HFFc6 (cell line): ENCODE measurements around the gene WFDC8. TPM values are rescaled to one million over a fixed set of nuclear protein-coding genes. Genes with fewer than 3 reads are reported as not detected.

Source experiments
- DNase-seq: peaks from one replicate; pipeline ENCODE4 v3.0.0-alpha.2; 2018
- H3K27ac Mint-ChIP-seq: 2 replicates; pipeline ENCODE4 v1.8.0; 2020; ENCODE audit warnings: mild to moderate bottlenecking, mixed read lengths
- H3K27me3 Mint-ChIP-seq: 2 replicates; pipeline ENCODE4 v1.8.0; 2021; ENCODE audit warnings: mild to moderate bottlenecking, moderate library complexity, mixed read lengths; ENCODE audit not compliant: insufficient read depth
- H3K36me3 Mint-ChIP-seq: 2 replicates; pipeline ENCODE4 v1.8.0; 2021; ENCODE audit warnings: low read depth, mixed read lengths
- H3K4me1 Mint-ChIP-seq: 2 replicates; pipeline ENCODE4 v1.8.0; 2020; ENCODE audit warnings: low read depth, mixed read lengths
- H3K4me3 Mint-ChIP-seq: 2 replicates; pipeline ENCODE4 v1.8.0; 2020; ENCODE audit warnings: mild to moderate bottlenecking, moderate library complexity, mixed read lengths
- H3K9me3 Mint-ChIP-seq: 2 replicates; pipeline ENCODE4 v1.8.0; 2020; ENCODE audit warnings: mild to moderate bottlenecking, mixed read lengths
- total RNA-seq, 6 experiments: library from RNA; stranded (reverse); fragmentation: NEBNext Ultra II Directional; extraction: Animal tissue kit (Norgen Biotek cat#: 25700); gene quantifications; 2 replicates in 1 of 6; 3 replicates in 5 of 6; pipeline ENCODE4 v1.2.3, GENCODE V29; 2021
- TF ChIP-seq, protein P1 (sequence below): fragments of 200-600 bp; sonication (generic); IDR thresholded peaks from 2 replicates; pipeline ENCODE4 v1.5.0; 2021; ENCODE audit warnings: antibody characterized with exemption, mild to moderate bottlenecking

Gene WFDC8
- total RNA-seq, 6 experiments from 2014 or later, result not detected

- Mint-ChIP-seq H3K4me1 (no peaks in the 10 kb centered on the region), H3K9me3 (no peaks in the 10 kb centered on the region), H3K36me3 (no peaks in the 10 kb centered on the region), H3K4me3 (no peak overlapping the region), H3K27me3 (peaks cover 9% of the 10 kb centered on the region; the same call in 1 of the 2 replicates), H3K27ac (no peak overlapping the region)
- no peak for DNase-seq
- TF ChIP-seq, protein P1, sequence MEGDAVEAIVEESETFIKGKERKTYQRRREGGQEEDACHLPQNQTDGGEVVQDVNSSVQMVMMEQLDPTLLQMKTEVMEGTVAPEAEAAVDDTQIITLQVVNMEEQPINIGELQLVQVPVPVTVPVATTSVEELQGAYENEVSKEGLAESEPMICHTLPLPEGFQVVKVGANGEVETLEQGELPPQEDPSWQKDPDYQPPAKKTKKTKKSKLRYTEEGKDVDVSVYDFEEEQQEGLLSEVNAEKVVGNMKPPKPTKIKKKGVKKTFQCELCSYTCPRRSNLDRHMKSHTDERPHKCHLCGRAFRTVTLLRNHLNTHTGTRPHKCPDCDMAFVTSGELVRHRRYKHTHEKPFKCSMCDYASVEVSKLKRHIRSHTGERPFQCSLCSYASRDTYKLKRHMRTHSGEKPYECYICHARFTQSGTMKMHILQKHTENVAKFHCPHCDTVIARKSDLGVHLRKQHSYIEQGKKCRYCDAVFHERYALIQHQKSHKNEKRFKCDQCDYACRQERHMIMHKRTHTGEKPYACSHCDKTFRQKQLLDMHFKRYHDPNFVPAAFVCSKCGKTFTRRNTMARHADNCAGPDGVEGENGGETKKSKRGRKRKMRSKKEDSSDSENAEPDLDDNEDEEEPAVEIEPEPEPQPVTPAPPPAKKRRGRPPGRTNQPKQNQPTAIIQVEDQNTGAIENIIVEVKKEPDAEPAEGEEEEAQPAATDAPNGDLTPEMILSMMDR, result no peak
Observed at GRCh38 chr20:45503403-45503802, 75.7 kb downstream of the WFDC8 start.

- no peak for DNase-seq
- no peak overlapping the region for H3K27ac Mint-ChIP-seq
- H3K36me3 Mint-ChIP-seq, result no peaks in the 10 kb centered on the region
- H3K27me3 Mint-ChIP-seq, result peaks cover 7% of the 10 kb centered on the region; the same call in 1 of the 2 replicates
- H3K4me1 Mint-ChIP-seq, result no peaks in the 10 kb centered on the region
- no peak overlapping the region for H3K4me3 Mint-ChIP-seq
- no peaks in the 10 kb centered on the region for H3K9me3 Mint-ChIP-seq
- TF ChIP-seq, protein P1, result no peak
Observed at GRCh38 chr20:45502561-45502960, 76.5 kb downstream of the WFDC8 start.

Other genes with a start within 250 kb of the WFDC8 start
- 100 to 1,000 TPM; 122 to 146 (median 135) TPM for gene SDC4, start 230.9 kb downstream of the WFDC8 start, total RNA-seq
- 10 to 100 TPM; 22.9 to 34.1 (median 27.6) TPM for gene SYS1, start 216.1 kb downstream of the WFDC8 start, total RNA-seq
- gene TP53TG5, start 201.0 kb downstream of the WFDC8 start, total RNA-seq, result not detected
- 10 to 100 TPM; 15.2 to 19.5 (median 19.0) TPM for gene DBNDD2, start 171.0 kb downstream of the WFDC8 start, total RNA-seq
- 10 to 100 TPM; 76.7 to 94.0 (median 81.8) TPM for gene PIGT, start 163.1 kb downstream of the WFDC8 start, total RNA-seq
- gene WFDC2, start 109.5 kb downstream of the WFDC8 start, total RNA-seq, result under 1 TPM in 1 of 6 experiments, not detected in 5; 0.97 TPM
- gene SPINT3, start 63.7 kb downstream of the WFDC8 start, total RNA-seq, result not detected
- gene WFDC6, start 39.8 kb downstream of the WFDC8 start, total RNA-seq, result not detected
- gene EPPIN, start 31.9 kb downstream of the WFDC8 start, total RNA-seq, result not detected
- gene WFDC10A, start 50.5 kb upstream of the WFDC8 start, total RNA-seq, result not detected
- gene WFDC9, start 52.0 kb upstream of the WFDC8 start, total RNA-seq, result not detected
- not detected for gene WFDC11, start 91.0 kb upstream of the WFDC8 start, total RNA-seq
- not detected for gene WFDC13, start 122.8 kb upstream of the WFDC8 start, total RNA-seq
- gene WFDC10B, start 125.7 kb upstream of the WFDC8 start, total RNA-seq, result not detected
- gene SPINT4, start 143.1 kb upstream of the WFDC8 start, total RNA-seq, result not detected
- under 1 TPM in 1 of 6 experiments, not detected in 5; 0.43 TPM for gene WFDC3, start 212.6 kb upstream of the WFDC8 start, total RNA-seq
- gene DNTTIP1, start 212.7 kb upstream of the WFDC8 start, total RNA-seq, result 10 to 100 TPM; 23.2 to 27.1 (median 25.8) TPM
- 100 to 1,000 TPM in 1 of 6 experiments, 10 to 100 TPM in 5; 42.6 to 101 (median 91.3) TPM for gene UBE2C, start 233.4 kb upstream of the WFDC8 start, total RNA-seq
- gene TNNC2, start 248.0 kb upstream of the WFDC8 start, total RNA-seq, result not detected